Subcutaneous adipose tissue (tissue), 4 donors: Measurements from ENCODE around the gene CBX8. TPM values are rescaled to one million over a fixed set of nuclear protein-coding genes. Genes with fewer than 3 reads are reported as not detected.

Source experiments
- CTCF ChIP-seq: fragments of 450-650 bp; IDR thresholded peaks from one replicate; pipeline ENCODE4 v1.5.1; 2016; ENCODE audit warnings: low read depth, mild to moderate bottlenecking, control low read depth, antibody characterized with exemption, moderate library complexity
- total RNA-seq, 4 donors: library from RNA; depleted of rRNA; stranded (reverse); fragments of >200 nt; gene quantifications; one replicate each; pipeline ENCODE4 v1.1.0, GENCODE V29; 2016

CBX8 gene
- total RNA-seq, 4 donors from 2014 or later, result 0.68 to 3.6 (median 1.5) TPM

DNA sequence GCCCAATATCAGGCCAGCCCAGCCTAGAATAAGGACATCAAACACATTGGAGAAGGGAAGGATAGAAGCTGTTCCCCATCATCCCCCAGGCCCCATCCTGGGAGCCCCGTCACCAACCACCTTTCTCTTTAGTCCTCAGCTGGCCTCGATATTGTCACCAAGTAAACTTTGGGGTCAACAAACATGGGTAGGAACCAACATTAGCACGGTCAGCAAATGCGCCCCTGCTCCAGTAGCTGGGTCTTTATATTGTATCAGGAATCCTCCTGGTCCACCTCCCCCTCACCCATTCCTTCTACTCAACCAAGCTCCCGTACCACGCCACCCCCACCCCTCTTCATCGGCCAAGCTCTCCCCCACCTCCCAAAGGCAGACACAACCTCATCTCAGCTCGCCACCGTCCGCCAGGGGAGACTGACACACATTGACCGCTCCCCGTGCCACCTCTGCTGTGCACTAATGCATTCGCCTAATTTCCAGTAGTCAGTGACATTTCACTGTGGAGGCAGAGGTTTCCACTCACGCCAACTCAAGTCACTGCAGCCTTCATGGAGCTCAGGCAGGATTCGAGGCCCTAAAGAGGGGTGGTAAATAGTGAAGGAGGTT is 39.6 kb downstream of the CBX8 start:
- TF ChIP-seq CTCF, result no peak

GRCh38 chr17:79755591-79755990 is 41.3 kb downstream of the CBX8 start:
- no peak for TF ChIP-seq CTCF

DNA sequence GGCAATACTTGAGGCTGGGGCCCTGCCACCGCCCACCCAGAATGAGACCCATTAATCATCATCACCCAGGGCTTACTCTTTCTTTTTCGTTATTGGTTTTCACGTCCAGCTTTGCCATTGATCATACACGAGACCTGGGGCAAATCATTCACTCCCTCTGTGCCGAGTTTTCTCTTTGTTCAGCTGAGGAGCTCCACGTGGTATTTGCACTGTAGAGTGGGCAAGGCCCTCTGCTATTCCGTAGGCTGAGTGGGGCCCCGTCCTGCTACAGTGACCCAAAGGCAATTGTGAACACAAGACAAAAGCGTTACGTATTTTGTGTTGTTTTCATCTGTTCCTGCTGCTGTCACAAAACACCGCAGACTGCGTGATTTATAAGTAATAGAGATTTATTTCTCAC is 42.5 kb downstream of the CBX8 start:
- no peak for TF ChIP-seq CTCF

GRCh38 chr17:79752175-79752574 is 44.7 kb downstream of the CBX8 start:
- TF ChIP-seq CTCF, result no peak

DNA sequence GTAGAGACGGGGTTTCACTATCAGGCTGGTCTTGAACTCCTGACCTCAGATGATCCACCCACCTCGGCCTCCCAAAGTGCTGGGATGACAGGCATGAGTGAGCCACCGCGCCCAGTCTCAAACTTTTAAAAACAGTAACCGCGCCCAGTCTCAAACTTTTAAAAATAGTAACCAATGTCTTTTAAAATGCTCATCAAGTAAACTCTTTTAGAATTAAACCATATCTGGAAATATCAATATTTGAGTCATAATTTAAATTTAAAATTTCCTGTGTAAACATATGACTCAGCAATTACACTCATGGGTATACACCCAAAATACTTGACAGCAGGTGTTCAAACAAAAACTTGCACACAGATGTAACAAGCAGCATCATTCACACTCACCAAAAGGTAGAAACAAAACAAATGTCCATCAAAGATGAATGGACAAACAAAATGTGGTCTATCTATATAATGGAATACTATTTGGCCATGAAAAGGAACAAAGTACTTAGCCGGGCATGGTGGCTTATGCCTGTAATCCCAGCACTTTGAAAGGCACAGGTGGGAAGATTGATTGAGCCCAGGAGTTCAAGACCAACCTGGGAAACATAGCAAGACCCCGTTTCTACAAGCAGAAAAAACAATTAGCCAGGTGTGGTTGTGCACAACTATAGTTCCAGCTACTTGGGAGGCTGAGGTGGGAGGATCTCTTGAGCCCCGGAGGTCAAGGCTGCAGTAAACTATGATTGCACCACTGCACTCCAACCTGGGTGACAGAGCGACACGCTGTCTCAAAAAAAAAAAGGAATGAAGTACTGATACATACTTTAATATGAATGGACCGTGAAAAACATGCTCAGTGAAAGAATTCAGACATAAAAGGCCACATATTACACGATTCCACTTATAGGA is 46.0 kb downstream of the CBX8 start:
- no peak for TF ChIP-seq CTCF

DNA sequence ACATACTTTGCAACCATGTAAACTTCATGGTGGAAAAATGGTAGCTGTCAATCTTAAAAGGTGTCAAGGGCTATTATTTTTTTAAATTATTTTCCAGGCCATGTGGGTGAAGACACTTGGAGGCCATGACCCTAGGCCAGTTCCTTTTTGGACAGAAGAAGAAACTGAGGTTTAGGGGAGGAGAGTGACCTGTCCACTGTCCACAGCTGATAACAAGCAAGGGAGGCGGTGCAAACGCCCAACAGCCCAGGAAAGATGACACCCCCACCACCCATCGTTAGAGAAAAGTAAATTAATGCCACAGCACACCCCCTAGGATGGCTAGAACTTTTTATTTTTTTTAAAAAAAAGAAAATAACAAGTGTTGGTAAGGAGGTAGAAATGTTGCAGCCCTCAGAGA is 46.9 kb downstream of the CBX8 start:
- TF ChIP-seq CTCF, result no peak

DNA sequence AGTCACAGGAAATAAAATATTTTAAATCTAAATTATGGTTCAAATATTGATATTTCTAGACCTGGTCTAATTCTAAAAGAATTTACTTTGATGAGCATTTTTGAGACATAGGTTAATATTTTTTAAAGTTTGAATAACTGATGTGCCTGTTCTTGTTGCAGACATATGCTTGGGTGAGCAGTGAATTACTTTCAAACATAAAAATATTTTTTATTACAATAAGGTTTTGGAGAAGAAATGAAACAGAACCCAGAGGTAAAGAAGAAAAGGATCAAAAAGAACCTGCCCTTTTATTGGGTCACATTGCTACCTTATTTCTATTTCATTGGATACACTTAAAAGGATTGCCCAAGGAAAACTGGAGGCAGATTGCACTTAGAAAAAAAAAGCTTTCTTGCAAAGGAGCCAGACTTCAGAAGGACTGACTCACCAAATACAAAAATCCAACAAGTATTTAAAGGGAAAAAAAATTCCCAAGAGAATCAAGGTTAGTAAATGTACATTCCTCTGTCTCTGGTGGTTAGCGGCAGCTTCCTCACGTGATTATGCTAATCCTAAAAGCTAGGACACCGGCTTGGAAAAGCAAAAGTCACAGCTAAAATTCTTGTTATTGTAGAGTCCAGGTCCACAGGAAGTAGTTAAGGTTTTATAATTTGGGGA is 47.6 kb downstream of the CBX8 start:
- TF ChIP-seq CTCF, result no peak
